Activated naive CD4-positive, alpha-beta T cell treated with anti-CD3 and anti-CD28 coated beads, Interleukin-2, amount 50 U/mL, for 16 hours (primary cell): Measurements from ENCODE around the gene TTC33.
A peak's percentile ranks its signal among the peaks of the same experiment; 100 is the strongest.
"Not testable (repeated sequence)": the region's sequence is repeated elsewhere in the genome, so short reads cannot be mapped to it uniquely, and the experiment has no call there.

Experiments used
- DNase-seq: peaks from one replicate; pipeline ENCODE4 v3.0.0-alpha.2; 2020

TTC33 gene

DNA sequence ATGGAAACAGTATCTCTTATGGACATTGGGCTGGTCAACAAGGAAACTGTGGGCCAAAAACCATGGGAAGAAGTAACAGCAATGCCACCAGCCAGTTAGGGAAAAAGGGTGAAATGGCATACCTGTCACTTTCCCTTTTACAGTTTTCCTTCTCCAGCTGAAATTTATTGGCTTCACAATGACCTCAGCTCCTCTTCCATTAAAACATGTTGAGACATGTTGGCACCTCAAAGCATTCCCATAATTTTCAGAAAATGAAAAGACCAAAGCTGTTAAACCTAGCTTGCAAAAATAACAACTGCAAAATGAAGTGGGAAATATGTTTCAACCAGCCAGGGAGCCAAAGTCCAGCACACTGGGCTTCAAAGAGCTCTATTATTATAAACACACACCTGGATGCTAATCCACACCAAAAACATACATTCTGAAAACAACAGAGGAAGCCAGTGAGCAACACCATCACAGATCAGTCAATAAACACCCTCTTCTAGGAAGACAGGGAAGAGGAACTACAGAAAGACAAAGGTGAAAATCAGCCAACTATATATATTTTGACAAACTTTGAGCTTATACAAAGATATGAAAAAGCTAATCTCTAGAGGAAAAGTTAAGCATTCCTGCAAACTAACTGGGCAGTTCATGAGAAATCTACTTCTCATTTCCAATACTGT, 154.4 kb downstream of the TTC33 start:
- DNase-seq = no peak

DNA sequence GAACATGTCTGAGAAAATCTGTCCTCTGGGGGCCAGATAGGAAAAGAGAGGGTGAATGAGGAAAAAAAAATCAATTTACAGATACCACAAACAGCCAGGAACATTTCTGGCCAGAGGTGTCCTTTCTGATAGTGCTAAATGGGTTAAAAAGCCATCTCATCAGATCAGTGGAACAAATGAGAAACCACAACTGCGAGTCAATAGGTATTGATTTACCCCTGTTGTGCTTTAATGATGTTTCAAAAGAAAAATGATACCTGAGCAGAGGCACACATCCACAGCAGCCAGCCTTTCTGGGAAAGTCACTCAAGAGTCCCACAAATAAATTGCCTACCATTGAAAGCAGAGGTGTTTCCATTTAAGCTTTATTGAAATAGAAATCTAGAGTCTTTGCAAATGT, 155.4 kb downstream of the TTC33 start:
- no peak for DNase-seq

DNA sequence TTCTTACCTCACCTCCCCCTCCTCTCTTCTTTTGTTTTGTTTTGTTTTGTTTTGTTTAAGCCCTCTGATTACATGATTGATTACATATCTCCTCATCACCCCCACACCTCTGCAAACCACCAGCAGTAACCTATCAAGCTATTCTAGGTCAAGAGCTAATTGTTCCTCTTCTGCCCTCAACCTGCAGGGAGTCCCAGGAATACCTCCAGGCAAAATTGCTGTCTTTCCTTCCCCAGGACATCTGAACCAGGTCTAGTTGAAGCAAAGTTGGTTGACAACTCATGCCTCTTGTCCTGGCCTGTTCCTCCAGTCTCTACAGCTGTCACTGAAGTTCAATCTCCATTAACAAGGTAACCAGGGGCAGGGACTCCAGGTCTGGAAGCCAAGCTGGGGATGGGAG, 156.1 kb downstream of the TTC33 start:
- DNase-seq = no peak

- DNase-seq = no peak
Measured at GRCh38 chr5:40594811-40595210, 160.9 kb downstream of the TTC33 start.

- DNase-seq = not testable (repeated sequence)
Measured at GRCh38 chr5:40591727-40592396, 163.9 kb downstream of the TTC33 start.

- no peak for DNase-seq
Measured at GRCh38 chr5:40587376-40587775, 168.4 kb downstream of the TTC33 start.

DNA sequence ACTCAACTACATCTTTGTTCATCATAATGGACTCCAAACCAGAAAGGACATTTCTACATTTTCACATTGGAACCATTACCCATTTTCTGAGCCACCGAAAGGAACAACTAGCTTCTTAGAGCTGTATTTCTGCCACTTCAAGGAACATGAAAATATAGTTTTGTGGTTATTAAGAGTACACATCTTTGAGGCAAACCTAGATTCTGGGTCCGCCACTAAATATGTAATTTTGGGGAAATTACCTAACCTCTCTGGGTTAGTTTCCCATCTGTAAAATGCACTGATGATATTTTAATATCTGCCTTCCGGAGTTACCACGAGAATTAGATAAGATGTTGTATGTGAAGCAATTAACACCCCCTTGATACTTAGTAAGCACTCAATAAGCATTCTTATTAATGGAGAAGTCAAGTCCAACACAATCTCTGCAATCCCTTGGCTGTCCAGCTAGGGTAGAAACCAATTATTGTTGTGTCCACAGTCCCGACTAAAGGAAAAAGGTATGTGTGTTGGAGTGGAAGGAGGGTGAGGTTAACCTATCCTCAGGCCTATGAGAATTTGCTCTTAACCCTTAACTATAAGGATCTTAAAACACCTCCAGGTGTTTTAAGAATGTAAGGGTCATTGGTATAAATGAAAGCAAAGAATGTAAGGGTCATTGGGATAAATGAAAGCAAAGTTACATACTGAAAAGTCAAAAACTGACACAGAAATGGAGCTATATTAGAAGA, 170.1 kb downstream of the TTC33 start:
- DNase-seq = no peak

DNA sequence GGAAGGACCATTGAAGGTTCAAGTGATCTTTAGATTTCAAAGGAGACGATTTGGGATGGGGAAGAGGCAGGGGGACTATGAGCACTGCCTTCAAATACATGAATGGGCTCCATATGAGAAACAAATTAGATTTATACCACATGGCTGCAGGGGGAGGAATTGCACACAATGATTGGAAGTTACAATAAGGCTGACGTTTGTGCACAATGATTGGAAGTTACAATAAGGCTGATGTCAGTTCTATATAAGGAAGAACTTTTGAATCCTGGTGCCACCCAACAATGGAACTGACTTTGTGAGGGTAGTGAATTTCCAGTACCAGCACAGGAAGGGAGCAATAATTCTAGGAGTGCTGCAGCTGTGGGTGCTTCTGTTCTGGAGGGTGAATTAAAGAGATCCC, 171.7 kb downstream of the TTC33 start:
- no peak for DNase-seq

- DNase-seq = peak; percentile 69
Measured at GRCh38 chr5:40578501-40579451, 177.0 kb downstream of the TTC33 start.

DNA sequence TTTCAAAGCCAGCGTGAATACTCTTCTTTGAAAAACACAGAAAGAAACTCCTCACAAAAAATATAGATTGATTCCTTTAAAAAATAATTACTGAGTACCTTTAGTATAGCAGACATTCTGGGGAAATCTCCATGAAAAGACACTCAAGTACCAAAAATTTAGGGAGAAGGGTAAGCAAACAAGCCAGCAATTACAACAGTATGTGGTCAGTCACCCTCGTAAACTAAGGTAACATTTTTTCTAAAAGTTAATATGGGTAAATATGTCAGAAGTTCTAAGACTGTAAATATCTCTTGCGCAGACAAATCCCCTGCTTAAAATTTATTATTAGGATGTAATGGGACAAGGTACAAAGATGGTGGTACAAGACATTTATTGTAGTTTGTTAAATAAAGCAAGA, 178.0 kb downstream of the TTC33 start:
- DNase-seq = no peak

DNA sequence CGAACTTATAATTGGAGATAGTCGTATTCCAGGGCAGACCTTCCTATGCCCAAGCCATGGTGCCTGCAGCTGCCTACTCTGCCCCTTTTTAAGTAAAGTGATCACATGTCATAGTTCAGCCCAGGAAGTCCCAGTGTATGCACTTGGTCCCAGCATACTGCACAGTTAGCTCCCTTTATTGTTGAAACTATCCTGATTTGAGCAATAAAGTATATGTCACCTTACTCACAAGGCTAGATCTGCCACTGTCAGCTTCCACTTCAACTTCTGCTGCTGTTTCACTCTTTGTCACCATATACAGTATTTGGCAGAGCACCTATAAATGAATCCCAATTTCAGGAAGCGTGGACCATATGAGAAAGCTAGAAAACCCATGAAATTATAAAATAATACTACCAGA, 179.8 kb downstream of the TTC33 start:
- DNase-seq = no peak

DNA sequence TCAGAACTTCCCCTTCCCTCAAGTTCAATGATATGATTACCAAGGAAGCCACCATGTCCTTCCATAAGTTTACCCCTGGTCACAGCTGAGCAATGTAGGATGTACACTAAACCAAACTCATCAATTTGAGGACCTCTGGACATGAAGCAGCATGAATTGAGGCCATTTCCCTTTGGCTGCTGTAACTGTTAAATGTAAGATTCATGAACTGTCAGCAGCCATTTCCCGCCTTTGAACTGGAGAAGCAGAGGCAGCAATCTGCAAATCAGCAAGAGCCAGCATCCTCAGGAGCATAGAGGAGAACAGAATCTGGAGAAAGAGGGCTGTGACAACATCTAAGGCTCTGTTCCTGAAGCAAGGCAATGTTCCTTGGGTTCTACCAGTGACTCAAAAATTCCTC, 180.3 kb downstream of the TTC33 start:
- no peak for DNase-seq

DNA sequence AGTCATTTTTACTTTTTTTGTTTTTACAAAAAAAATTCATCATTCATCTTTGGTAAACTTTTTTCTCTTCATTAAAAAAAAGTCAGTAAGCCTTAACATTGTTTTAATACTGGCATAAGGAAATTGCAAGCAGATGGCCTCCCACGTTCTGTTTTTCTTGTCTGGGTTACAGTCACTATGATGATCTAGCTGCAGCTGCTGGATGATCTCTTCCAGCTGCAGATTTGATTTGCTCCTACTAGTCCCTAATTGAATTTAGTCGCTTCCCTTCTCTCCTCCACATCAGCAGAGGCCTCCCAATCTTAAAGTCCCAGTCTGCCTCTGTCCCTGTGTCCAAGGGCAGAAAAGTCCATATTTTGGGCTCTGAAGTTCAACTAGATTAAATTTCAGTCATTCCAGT, 182.8 kb downstream of the TTC33 start:
- no peak for DNase-seq

DNA sequence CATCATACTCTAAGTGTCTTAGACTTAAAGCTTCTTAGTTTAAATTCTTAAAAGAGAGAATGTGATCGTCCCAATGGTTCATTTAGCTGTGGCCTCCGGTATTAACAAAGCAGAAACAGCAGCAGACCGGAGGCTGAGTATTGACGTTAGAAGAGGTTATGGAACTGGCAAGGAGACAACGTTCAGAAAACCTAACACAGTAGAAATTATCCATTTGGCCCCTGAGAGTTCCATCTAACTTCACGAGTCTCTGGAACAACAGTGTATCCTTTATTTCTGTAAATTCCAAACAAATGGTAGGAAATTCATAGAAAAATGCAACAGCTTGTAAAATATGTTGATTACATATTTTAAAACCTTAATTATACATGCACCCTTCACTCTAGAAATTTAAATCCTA, 183.4 kb downstream of the TTC33 start:
- no peak for DNase-seq

GRCh38 chr5:40571729-40572128, 184.0 kb downstream of the TTC33 start:
- no peak for DNase-seq

DNA sequence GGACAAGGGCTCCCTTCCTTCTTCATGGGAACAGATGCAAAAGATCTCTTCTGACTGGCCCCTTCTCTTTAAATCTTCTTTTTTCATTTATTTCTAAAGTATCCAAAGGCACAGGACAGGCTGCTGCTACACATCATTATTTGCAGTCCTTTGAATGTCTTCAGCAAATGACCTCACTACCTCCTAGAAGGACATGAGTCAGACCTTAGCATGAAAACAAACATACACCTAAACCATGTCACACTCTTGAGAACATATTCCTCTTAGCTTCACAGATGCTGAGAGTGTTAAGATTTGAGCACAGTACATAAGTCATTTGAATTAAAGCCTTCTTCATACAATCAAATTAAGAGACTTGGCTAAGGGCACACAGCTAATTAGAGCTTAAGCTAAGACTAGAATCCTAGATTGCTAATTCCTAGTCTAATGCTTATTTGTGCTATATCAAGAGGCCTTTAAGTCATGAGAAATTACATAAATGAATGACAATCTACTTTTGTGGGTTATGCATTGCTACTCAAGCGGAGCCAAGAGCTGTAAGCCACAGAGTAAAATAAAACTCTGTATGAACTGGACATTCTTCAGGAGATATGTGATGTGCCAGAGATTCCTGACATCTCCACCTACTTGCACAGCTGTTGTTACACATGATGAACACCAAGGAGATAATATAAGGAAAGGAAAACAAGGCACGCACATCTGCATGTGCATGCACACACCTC, 185.2 kb downstream of the TTC33 start:
- no peak for DNase-seq

- no peak for DNase-seq
Measured at GRCh38 chr5:40569546-40570270, 186.1 kb downstream of the TTC33 start.

GRCh38 chr5:40568548-40568947, 187.2 kb downstream of the TTC33 start:
- DNase-seq = no peak

DNA sequence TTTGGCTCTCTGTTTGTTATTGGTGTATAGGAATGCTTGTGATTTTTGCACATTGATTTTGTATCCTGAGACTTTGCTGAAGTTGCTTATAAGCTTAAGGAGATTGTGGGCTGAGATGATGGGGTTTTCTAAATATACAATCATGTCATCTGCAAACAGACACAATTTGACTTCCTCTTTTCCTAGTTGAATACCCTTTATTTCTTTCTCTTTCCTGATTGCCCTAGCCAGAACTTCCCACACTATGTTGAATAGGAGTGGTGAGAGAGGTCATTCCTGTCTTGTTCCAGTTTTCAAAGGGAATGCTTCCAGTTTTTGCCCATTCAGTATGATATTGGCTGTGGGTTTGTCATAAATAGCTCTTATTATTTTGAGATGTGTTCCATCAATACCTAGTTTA, 192.6 kb downstream of the TTC33 start:
- DNase-seq = not testable (repeated sequence)

- no peak for DNase-seq
Measured at GRCh38 chr5:40560474-40561110, 195.2 kb downstream of the TTC33 start.

- no peak for DNase-seq
Measured at GRCh38 chr5:40559306-40559705, 196.5 kb downstream of the TTC33 start.
